ENCODE data around the gene MAX. TPM values are rescaled to one million over a fixed set of nuclear protein-coding genes. Genes with fewer than 3 reads are reported as not detected.

Gene MAX
- total RNA-seq, 1 experiment from 2014 or later = 41.4 TPM

- no peak overlapping the region for H3K27ac ChIP-seq (ENCODE audit: low read length)
- DNase-seq (ENCODE audit: low read depth, low spot score) (no peak), ATAC-seq (no peak)
- ChIA-PET CTCF (no interaction called here), POLR2A (no interaction called here)
- H3K36me3 ChIP-seq (ENCODE audit: control insufficient read depth, insufficient read depth, low read length) = peaks cover 3% of the 10 kb centered on the region; the same call in 1 of the 2 replicates
- TF ChIP-seq, protein P1, sequence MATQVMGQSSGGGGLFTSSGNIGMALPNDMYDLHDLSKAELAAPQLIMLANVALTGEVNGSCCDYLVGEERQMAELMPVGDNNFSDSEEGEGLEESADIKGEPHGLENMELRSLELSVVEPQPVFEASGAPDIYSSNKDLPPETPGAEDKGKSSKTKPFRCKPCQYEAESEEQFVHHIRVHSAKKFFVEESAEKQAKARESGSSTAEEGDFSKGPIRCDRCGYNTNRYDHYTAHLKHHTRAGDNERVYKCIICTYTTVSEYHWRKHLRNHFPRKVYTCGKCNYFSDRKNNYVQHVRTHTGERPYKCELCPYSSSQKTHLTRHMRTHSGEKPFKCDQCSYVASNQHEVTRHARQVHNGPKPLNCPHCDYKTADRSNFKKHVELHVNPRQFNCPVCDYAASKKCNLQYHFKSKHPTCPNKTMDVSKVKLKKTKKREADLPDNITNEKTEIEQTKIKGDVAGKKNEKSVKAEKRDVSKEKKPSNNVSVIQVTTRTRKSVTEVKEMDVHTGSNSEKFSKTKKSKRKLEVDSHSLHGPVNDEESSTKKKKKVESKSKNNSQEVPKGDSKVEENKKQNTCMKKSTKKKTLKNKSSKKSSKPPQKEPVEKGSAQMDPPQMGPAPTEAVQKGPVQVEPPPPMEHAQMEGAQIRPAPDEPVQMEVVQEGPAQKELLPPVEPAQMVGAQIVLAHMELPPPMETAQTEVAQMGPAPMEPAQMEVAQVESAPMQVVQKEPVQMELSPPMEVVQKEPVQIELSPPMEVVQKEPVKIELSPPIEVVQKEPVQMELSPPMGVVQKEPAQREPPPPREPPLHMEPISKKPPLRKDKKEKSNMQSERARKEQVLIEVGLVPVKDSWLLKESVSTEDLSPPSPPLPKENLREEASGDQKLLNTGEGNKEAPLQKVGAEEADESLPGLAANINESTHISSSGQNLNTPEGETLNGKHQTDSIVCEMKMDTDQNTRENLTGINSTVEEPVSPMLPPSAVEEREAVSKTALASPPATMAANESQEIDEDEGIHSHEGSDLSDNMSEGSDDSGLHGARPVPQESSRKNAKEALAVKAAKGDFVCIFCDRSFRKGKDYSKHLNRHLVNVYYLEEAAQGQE (IDR thresholded peaks at IDR 0.05; ENCODE audit: insufficient read depth in 1 of 2, low read depth in 2 of 2, low read length in 1 of 2) = no peak
- TF ChIP-seq TCF7L2 (IDR thresholded peaks at IDR 0.05; ENCODE audit: low read depth, low read length) = no peak
- TF ChIP-seq CTCF (IDR thresholded peaks at IDR 0.05) = no peak
- no peak for TF ChIP-seq SIN3A (IDR thresholded peaks at IDR 0.05; ENCODE audit: borderline replicate concordance, insufficient read depth, low read depth, low read length)
- no peak for TF ChIP-seq POLR2AphosphoS5 (IDR thresholded peaks at IDR 0.05; ENCODE audit: low read depth, low read length)
- in situ Hi-C loops (cut with HindIII; ENCODE audit: low pct_unique_long_range_greater_than_20kb, low sequenced_read_pairs) (no loop called here), intact Hi-C loops (cut with micrococcal nuclease; ENCODE audit: unreplicated experiment) (no loop called here)
- no peaks in the 10 kb centered on the region for H3K9me3 ChIP-seq (ENCODE audit: control insufficient read depth, insufficient read depth, low read depth, low read length)
- H3K4me1 ChIP-seq (ENCODE audit: control insufficient read depth, insufficient read depth, low read length) = peaks cover 6% of the 10 kb centered on the region; the same call in 1 of the 2 replicates
- H3K4me3 ChIP-seq (ENCODE audit: low read depth in 2 of 2, low read length in 2 of 2) = no peak overlapping the region
- BruUV-seq (replicated peaks) = no TSS peak
- H3K27me3 ChIP-seq (ENCODE audit: control insufficient read depth, insufficient read depth, low read length) = no peaks in the 10 kb centered on the region
Measured at GRCh38 chr14:65104791-65105190, 2.5 kb upstream of the MAX start.

- DNase-seq (ENCODE audit: low read depth, low spot score) (no peak), ATAC-seq (no peak)
- no TSS peak for BruUV-seq (replicated peaks)
- TF ChIP-seq POLR2AphosphoS5 (IDR thresholded peaks at IDR 0.05; ENCODE audit: low read depth, low read length) (no peak), CTCF (IDR thresholded peaks at IDR 0.05) (peak; percentile 34; the same call in 1 of the 2 replicates)
- TF ChIP-seq, protein P1 (IDR thresholded peaks at IDR 0.05; ENCODE audit: insufficient read depth in 1 of 2, low read depth in 2 of 2, low read length in 1 of 2) = no peak
- intact Hi-C loops (cut with micrococcal nuclease; ENCODE audit: unreplicated experiment) (no loop called here), in situ Hi-C loops (cut with HindIII; ENCODE audit: low pct_unique_long_range_greater_than_20kb, low sequenced_read_pairs) (no loop called here)
- Histone ChIP-seq H3K9me3 (ENCODE audit: control insufficient read depth, insufficient read depth, low read depth, low read length) (no peaks in the 10 kb centered on the region), H3K4me3 (ENCODE audit: low read depth in 2 of 2, low read length in 2 of 2) (peak overlapping the region; percentile 72 to 77), H3K27me3 (ENCODE audit: control insufficient read depth, insufficient read depth, low read length) (no peaks in the 10 kb centered on the region), H3K36me3 (ENCODE audit: control insufficient read depth, insufficient read depth, low read length) (peaks cover 6% of the 10 kb centered on the region), H3K4me1 (ENCODE audit: control insufficient read depth, insufficient read depth, low read length) (peaks cover 6% of the 10 kb centered on the region; the same call in 1 of the 2 replicates), H3K27ac (ENCODE audit: low read length) (peak overlapping the region; percentile 73)
- ChIA-PET CTCF (no interaction called here), POLR2A (no interaction called here)
Measured at GRCh38 chr14:65103150-65103760, 938 bp upstream of the MAX start.
